Right forelimb (tissue), 1 donor: ENCODE measurements around the gene ASIC1.
A peak's percentile ranks its signal among the peaks of the same experiment; 100 is the strongest.

Experiments
- DNase-seq: peaks from one replicate; pipeline ENCODE4 v3.0.0-alpha.2; 2018

The ASIC1 gene

DNA sequence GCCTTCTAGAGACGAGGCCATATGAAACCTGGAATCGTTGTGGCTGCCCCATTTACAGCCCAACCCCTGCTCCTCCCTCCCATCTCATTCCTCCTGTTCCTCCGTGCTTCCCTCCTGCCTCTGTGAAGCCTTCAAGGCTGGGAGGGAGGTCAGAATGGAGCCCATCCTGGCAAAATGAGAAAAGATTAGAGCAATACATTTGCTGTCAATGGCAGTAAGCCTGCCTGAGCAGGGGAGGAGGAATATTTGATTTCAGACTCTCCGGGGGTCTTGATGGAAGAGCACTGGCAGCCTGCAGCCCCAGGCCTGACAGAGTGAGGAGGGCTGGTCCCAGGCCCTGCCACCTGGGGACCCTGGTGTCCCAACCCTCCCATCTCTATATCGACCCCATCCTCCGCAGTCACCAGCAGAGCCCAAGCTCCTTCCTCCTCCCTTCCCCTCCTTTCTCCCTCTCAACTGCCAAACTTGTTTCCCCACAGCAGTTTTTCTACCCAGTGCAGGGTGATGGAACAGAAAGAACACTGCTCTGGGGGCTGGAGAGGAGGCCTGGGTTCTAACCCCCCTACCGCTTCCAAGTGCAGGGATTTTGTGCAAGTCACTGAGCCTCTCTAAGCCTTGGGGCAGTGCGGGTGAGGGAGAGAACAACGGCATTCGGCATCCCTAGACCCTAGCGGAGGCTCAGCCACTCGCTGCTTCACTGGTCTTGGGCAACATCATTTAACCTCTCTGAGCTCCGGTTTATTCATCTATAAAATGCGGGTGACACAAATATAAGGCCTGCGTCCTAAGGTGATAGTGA lies 16.1 kb upstream of the ASIC1 start:
- DNase-seq: no peak

DNA sequence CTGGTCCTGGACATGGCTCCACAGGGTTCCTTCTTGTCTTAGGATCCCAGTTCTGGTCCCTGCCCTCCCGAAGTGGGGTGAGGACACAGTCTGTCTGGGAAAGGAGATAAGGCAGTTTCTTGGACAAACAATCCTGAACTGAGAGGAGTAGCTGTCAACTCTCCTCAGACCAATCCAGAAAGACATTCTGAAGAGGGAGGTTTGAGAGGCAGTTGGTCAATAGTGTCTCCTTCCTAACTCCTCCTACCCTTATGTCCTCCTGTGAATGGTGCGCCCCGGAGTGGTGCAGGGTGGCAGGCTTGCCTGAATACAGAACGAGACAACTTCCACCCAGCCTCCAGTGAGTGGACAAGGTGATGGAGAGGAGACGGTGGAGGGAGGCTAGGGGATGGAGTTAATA lies 15.4 kb upstream of the ASIC1 start:
- DNase-seq: no peak

DNA sequence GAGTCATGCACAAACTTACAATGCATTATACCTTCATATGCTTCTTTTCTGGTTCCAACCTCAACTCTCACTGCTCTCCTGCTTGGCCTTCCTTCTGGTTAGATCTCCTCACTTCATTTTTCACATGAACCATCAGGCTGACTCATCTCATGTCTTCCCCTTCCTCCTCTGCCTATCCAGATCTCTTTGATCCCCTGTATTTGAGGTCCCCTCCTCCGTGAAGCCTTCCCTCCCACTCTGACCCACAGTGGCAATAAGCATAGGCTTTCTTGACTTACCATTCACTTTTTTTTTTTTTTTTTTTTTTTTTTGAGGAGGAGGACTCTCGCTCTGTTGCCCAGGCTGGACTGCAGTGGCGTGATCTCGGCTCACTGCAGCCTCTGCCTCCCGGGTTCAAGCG lies 14.7 kb upstream of the ASIC1 start:
- DNase-seq: no peak

DNA sequence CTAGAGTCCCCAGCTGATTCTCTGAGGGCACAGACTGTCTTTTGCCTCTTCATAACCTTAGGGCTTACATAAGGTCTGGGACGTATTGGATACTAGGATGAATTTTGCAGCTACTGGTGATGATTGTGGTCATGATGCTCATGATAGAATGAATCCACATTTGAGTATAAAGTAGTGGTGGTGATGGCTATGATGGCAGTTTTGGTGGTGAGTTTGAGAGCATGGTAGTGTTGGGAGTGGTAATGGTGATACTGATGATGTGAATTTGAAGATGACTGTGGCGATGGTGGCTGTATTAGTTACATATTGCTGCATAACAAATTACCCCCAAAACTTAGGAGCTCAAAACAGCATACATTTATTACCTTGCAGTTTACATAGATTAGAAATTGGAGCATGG lies 14.1 kb upstream of the ASIC1 start:
- DNase-seq: no peak

DNA sequence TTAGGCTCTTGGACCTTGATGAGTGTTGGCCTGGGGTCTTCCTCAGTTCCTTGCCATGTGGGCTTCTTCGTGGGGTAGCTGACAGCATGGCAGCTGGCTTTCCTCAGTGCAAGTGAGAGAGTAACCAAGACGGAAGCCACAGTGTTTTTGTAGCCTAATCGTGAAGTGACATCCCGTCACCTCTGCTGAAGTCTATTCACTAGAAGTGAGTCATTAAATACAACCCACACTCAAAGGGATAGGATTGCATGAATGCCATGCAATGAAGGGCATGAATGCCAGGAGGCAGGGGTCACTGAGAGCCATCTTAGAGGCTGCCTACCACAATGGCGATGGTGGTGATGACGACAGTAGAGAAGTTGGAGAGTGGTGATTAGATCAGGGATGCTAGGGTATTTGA lies 13.5 kb upstream of the ASIC1 start:
- no peak for DNase-seq

DNA sequence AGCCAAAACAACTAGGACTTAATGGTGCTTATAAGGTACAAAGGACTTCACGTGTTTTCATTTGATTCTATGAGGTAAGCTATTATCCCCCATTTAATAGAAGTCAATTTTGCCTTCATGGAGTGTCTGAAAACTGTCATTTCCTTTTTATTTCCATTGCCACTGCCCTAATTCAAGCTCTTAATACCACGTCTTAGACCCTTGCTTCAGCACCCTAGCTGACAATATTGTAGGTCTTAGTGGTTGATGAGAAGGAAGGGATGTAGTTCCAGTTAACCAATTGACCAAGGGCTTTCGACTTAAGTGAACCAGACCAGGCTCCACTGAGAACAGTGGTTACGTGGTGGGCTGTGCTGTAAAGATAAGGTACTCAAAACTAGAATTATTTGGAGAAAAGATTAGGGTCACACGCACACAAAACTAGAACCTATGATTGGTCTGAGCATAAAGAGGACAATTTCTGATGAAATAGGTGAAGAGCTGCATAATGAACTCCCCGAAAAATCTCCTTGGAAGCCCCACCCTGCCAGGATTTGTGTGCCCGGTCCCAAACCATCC lies 9.6 kb upstream of the ASIC1 start:
- no peak for DNase-seq

DNA sequence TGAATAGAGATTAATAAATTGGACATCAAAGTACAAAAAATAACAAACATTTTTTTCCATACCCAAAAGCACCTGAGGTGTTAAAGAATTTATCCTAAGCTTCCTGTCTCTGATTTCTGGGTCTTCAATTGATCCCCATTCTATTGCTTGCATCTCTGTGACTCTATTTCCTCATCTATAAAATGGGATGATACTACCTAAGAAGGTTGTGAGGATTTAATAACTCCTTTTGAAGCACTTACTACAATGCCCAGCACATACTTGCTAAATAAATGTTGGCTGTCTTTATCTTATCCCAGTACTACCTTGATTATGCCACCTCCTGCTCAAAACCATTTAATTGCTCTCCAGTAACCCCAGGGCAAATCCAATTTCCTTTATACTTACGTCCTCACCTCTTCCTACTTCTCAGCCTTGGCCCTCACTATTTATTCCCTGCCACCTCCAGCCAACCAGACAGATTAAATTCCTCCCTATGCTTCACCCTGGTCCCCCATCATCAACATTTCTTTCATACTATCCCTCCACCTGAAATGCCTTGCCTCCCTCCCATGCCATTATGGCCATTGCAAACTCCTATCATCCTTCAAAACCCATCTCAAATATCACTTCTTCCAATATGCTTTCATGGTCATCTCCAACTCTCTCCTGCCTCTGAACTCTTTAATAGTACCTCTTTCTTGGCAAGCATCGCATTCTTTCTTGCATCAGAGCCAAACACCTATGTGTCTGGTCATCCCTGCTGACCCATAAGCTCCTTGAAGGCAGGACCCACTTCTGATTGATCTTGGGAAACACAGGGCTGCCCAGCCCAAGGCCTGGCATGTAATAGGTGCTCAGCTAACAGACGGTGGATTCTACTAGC lies 7.9 kb upstream of the ASIC1 start:
- no peak for DNase-seq

DNA sequence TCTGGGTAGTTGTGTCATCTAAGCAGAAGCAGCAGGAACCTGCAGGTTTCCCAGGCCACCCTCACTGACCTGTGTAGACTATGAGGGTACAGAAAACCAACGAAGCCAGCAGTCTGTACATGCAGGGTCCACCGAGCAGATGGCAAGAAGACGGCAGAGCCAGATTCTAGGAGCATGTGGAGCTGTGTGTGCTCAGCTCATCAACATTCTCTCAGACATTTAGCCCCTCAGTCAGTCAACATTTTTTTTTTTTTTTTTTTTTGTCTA lies 7.3 kb upstream of the ASIC1 start:
- no peak for DNase-seq

DNA sequence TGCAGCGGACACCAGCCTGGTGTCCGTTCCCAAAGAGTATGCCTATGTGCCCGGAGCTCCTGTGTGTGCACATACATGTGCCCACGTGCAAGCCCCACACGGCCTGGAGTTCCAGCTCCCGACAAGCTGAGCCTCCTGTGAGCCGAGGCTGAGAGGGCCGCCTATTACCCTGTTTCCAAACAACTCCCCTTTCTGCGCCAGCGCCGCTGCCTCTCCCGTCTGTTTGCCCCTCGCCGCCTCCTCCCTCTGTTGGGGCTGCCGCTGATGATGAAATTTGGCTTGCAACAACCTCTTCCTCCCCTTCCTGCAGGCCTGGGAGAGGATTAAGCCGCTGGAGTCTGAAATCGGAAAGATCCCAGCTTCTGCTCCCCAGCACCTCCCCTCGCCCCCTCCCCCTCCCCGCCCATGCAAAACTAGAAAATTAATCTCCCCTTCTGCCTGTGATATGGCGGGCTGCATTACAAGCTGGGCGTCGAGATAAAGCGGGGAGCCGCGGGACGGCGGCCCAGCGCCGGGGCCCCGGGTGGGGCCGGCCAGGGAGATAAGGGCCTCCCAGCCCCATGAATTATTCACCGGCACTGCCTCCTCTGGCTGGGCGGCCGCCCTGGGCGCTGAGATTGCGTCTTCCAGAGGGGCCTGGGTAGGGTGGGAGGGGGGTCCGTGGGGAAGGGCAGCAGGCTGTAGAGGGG lies 6.8 kb upstream of the ASIC1 start:
- DNase-seq: peak; percentile 70

DNA sequence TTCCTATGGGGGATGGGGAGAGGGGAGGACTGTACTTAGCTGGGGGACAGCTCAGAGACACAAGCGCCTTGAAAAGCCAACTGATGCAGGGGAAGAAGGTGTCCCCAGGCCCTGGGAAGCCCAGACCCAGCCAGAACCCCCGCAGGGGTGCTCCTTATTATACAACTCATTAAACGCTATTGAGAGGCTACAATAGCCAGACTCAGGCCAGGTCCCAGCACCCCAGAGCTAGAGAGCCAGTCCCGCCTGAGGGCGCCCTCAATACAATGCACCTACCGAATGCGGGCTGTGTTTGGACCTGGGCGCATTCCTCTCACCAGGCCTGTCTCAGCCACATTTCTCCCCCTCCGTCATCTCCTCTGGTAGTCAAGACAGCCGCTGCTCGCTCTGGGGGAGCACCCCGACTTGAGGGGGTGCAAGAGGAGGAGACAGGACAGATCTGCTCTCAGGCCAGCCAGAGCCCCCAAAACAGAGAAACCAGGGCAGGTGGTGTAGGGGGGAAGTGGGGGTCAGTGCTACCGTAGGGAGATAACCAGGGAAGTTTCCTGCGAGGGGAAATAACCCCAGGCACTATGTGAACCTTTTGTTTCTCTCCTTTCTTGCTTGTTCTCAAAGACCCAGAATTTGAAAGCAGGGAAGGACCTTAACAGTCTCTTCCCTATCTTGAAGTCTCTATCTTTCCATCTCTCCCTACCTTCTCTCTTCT lies 6.1 kb upstream of the ASIC1 start:
- no peak for DNase-seq

DNA sequence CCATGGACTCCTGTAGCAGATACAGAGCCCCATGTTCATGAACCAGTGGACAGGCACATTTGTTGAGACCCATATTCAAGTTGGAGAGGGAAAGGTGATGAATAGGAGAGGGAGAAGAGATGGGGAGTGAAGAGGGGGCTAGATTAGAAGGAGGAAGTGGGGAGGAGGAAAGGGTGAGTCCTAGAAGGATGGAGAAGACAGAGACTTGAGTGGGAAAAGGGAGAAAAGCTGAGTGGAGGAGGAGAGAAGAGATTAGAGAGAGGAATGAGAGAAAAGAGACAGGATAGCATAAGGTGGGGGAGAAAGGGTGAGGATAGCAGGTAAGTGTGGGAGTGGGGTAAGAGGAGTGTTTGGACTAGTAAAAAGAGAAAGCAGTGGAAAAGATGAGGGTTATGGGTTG lies 4.9 kb upstream of the ASIC1 start:
- DNase-seq: no peak

DNA sequence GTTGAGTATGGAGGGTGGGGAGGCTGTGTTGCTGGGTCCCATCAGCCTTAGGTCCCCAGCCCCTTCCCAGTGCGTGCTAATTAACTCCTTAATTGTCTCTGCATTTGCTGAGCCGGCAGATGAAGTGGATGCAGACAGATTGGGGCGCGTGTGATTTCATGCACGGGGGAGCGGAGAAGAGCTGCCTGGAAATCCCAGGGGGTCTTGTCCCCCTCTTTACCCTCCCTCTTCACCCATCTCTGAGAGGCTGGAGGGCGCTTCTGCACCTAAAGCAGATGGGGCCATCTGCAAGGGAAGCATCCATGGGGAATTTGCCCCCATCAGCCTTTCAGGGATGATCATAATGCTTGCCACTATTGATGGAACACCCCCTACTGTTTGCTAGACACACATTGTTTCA lies 4.4 kb upstream of the ASIC1 start:
- DNase-seq: no peak

DNA sequence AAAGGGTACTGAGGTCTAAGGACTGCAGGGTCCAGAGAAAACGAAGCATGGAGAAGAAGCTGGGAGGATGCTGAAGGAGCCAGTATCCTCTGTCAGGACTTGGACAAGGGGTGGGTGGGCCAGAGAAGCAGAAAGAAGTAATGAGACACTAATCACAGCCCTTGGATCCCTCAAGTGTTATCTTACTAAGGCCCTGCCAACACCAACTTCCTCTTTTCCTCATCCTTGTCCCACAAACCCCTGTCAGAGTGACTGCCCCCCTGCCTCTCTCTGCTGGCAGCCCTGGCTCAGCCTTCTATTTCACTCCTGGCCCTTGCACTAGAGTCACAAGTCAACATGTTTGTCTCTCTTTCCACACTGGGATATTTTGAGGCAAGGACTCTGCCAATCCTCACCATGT lies 3.8 kb upstream of the ASIC1 start:
- DNase-seq: no peak

DNA sequence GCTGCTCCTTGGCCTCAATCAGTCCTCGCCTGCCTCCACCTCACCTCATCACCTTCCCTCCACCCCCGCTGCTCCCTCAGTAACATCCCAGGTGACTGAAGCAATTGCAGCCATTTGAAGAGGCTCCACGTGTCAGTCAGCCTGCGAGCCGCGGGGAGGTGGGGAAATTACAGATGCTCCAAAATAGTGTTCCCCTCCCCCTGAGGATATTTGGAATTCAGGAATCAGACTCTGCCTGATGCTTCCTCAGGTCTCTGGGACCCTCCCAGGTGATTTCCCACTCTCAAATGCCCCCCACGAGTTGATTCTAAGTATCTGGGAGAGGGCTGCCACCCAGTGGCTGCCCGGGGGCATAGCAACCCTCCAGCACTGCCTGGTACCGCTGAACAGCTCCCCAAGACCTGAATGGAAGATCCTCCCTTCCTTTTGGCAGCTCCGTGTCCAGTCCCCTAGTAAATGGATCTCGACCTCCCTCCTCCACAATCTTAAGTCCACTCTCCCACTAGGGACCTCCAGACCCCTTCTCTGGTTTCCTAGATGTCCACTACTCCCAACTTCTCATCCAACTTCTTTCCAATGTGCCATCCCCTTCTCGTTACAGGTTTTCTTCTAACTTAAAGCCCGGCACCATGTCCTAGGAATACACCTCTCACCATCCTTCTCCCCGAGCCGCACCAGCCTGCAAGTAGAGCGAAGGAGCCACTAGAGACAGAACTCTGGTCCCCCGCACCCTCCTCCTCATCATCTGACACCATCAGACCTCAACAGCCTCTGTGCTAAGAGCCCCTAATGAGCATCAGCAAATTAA lies 1.4 kb upstream of the ASIC1 start:
- DNase-seq: peak; percentile 70

DNA sequence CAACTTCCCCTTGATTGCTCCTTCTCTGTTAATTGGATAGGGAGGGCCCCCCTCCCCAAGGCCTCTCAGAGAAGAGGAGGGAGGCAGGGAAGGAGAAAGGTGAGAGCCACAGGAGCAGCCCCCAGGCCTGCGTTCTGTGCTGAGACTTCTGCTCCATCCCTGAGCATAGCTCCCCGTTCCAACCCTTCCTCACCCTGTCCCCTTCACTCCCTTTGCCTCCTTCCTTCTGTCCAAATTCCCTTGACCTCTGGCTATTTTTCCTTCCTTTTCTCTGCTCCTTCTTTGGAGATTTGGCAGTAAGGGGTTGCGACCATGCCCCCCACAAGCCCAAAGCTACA lies 788 bp upstream of the ASIC1 start:
- DNase-seq: no peak

DNA sequence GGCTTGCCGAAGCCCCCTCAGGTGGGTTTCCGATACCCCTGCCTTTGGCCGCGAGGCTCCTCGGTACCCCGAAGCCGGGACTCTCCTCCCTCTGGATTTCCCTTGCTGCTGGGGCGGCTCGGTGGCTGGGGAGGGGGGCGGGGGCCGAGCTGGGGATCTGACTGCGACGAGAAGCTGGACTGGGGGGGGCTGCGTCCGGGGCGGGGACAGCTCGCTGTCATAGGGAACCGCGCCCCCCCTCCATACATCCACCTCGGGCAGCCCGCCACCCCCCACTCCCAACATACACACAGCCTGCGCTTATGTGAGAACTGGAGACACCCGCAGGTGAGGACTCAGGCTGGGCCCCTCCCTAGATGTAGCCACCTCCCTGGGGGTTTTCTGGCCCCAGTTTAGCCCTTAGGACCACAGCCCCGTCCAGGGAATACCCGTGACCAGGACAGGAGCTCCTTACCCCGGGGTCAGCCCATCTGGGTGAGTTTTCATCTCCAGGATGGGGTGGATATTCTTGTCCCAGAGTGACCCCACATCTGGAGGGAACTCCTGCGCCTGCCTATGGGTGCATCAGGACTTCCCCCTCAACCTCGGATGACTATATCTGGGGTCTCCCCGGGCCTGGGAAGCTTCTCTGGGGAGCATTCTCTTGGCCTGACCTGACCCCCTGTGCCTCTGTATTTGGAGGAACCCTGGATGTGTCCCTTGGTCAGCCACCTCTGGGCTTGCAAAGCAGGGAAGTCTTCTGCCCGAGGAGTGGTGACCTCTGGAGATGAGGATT lies 687 bp downstream of the ASIC1 start:
- no peak for DNase-seq

DNA sequence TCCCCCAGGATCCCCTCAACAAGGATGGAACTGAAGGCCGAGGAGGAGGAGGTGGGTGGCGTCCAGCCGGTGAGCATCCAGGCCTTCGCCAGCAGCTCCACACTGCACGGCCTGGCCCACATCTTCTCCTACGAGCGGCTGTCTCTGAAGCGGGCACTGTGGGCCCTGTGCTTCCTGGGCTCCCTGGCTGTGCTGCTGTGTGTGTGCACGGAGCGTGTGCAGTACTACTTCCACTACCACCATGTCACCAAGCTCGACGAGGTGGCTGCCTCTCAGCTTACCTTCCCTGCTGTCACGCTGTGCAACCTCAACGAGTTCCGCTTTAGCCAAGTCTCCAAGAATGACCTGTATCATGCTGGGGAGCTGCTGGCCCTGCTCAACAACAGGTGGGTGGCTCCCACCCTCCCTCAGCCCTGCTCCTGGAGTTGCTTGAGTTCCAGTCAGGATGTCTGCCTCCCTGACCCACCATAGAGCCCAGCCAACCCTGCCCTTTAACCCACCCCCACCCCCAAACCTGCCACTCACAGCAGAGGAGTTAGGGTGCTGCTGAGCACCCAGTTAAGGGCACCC lies 1.4 kb downstream of the ASIC1 start:
- DNase-seq: no peak

DNA sequence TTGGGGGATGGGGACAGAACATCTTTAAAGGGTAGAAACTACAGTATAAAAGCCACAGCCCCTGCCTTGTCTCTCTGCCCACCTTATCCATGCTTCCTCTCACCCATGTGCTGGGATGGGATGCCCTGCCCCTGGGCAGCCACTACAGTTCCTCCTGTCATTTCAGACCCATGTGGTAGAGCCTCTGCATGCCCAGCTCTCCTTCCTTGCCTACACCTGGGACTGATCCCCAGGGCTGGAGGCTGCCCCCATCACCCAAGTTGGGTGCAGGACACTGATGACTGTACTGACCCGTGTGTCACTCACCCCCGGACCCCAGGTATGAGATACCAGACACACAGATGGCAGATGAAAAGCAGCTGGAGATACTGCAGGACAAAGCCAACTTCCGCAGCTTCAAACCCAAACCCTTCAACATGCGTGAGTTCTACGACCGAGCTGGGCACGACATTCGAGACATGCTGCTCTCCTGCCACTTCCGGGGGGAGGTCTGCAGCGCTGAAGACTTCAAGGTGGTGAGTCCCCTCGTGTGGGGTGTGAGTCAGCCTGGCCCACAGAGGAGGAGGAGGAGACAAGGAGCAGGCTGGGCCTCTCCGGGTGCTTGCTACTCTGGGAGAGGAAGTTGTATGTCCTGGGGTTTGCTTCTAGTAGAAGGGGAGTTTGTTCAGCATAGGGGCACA lies 2.2 kb downstream of the ASIC1 start:
- no peak for DNase-seq

DNA sequence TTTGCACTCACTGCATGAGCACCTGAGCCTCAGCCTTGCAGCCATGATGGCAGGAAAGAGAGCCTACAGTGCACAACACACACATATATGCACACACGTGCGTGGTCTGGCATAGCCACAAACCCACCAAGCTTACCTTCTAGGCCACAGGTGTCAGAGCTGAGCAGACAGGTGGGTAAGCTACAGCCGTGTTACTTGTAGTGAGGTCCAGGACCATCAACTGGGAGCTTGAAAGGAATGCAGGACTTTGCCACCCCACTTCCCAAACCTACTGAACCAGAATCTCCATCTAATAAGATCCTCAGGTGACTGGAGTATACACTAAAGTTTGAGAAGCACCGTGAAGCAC lies 2.7 kb downstream of the ASIC1 start:
- no peak for DNase-seq

DNA sequence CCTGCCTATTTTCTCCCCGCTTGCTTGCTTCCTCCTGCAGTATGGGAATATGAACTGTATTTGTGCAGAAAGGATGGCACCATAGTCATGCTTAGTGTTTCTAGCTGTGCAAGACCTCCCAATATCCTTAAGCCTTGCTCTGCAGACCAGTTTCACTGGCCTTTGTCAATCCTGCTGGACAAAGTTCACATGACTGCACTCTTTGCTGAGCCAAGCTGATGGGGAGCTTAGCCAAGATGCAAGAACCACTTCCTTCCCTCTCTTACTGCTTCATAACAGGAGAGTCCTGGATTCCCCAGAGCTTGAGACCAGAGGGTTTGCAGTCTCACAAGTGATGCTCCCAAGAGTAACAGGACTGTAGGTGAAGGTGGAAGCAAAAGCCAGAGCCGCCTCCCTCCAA lies 3.8 kb downstream of the ASIC1 start:
- DNase-seq: no peak
